Activated CD4-positive, alpha-beta T cell treated with anti-CD3 and anti-CD28 coated beads, Interleukin-2, Interleukin-6, amounts not matched to agents 100 ng/mL and 50 ng/mL, durations not matched to agents 16 hours and 8 hours (primary cell): Measurements from ENCODE around the gene ADAMTS20.

Experiments used
- DNase-seq: peaks from one replicate; pipeline ENCODE4 v3.0.0-alpha.2; 2020

The ADAMTS20 gene

GRCh38 chr12:43312991-43313505 is 239.0 kb downstream of the ADAMTS20 start:
- DNase-seq = no peak

DNA sequence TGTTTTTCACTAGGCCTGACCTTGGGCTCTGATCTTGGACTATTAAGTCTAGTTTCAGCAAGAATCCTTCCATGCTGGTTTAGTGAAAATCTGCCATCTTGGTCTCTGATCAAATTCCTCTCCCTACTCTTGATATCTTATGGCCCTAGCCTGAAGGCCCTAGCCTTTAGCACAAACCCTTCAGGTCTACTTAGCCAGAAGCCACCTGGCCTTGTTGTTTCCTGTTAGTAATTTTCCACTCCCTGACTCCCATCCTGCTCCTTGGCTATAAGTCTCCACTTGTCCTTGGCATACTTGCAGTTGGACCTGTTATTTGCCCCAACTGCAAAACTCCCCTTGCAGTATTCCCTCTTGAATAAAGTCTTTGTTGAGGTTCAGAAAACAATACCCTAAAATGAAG is 241.4 kb downstream of the ADAMTS20 start:
- DNase-seq = no peak

- DNase-seq = no peak
Measured at GRCh38 chr12:43309959-43310358, 242.0 kb downstream of the ADAMTS20 start.

DNA sequence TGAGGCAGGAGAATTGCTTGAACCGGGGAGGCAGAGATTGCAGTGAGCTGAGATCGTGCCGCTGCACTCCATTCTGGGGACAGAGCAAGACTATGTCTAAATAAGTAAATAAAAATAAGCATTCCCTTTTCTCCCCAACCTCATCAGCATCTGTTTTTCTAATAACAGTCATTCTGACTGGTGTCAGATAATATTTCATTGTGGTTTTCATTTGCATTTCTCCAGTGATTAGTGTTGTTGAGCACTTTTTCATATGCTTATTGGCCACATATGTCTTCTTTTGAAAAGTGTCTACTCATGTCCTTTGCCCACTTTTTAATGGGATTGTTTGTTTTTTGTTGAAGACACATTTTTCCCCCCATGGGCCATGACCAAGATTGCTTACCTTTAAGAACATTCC is 243.2 kb downstream of the ADAMTS20 start:
- no peak for DNase-seq

DNA sequence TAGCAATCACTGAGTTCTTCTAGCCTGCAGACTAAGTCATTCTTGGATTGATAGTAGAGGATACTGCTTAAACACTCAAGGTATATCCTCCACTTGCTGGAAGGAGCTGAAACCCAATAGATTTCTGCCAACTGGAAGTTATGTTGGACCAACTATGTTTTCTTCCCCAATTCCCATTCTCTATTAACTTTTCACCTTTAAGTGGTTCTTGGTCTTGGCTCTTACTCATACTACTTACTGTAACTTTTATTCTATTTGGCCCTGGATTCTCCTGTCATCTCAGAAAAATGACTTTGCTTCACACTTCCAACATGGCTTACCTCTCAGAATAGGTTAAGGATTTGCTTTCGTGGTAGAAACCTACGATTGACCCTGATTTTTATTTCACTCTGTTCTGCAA is 244.9 kb downstream of the ADAMTS20 start:
- no peak for DNase-seq

GRCh38 chr12:43306066-43306465 is 245.9 kb downstream of the ADAMTS20 start:
- no peak for DNase-seq

GRCh38 chr12:43305065-43305464 is 246.9 kb downstream of the ADAMTS20 start:
- no peak for DNase-seq
